Lower lobe of right lung (tissue), 2 donors: Measurements from ENCODE around the gene HEG1. TPM values are rescaled to one million over a fixed set of nuclear protein-coding genes. Genes with fewer than 3 reads are reported as not detected.

Experiments
- ATAC-seq, 2 donors: fragments of 200-7000 bp; cut with Tn5 transposase; one replicate each; pipeline ENCODE4 v1.9.1; 2020 to 2022; ENCODE audit warnings: mild to moderate bottlenecking in 2 of 2, moderate library complexity in 2 of 2
- DNase-seq: peaks from one replicate; pipeline ENCODE4 v3.0.0-alpha.2; 2020
- H3K27ac ChIP-seq: fragments of 200-600 bp; one replicate; pipeline ENCODE4 v1.8.0; 2022
- H3K27me3 ChIP-seq: fragments of 200-600 bp; one replicate; pipeline ENCODE4 v1.8.0; 2022; ENCODE audit warnings: low read depth
- H3K36me3 ChIP-seq: fragments of 200-600 bp; one replicate; pipeline ENCODE4 v1.8.0; 2022; ENCODE audit warnings: mild to moderate bottlenecking
- H3K4me1 ChIP-seq: fragments of 200-600 bp; one replicate; pipeline ENCODE4 v1.8.0; 2022
- H3K4me3 ChIP-seq: fragments of 200-600 bp; one replicate; pipeline ENCODE4 v1.8.0; 2022; ENCODE audit warnings: mild to moderate bottlenecking
- H3K9me3 ChIP-seq: fragments of 200-600 bp; one replicate; pipeline ENCODE4 v1.8.0; 2022
- intact Hi-C: fragments of 100-400 bp; cut with DNase I; formaldehyde crosslinking; loops from one replicate; pipeline ENCODE4 v1.11.0; 2022
- total RNA-seq: library from RNA; stranded (reverse); fragmentation: NEBNext Ultra II Directional; extraction: Animal tissue kit (Norgen Biotek cat#: 25700); gene quantifications from one replicate; pipeline ENCODE4 v1.2.1, GENCODE V29; 2021
- TF ChIP-seq, protein P1 (sequence below): fragments of 200-600 bp; IDR thresholded peaks from one replicate; pipeline ENCODE4 v1.8.0; 2022; ENCODE audit warnings: antibody characterized with exemption, mild to moderate bottlenecking
- donor health status: DM: no; HTN: yes; CAD: no; lungs with severe emphysema.

Gene HEG1
- total RNA-seq, 1 donor from 2014 or later, result 157 TPM

DNA sequence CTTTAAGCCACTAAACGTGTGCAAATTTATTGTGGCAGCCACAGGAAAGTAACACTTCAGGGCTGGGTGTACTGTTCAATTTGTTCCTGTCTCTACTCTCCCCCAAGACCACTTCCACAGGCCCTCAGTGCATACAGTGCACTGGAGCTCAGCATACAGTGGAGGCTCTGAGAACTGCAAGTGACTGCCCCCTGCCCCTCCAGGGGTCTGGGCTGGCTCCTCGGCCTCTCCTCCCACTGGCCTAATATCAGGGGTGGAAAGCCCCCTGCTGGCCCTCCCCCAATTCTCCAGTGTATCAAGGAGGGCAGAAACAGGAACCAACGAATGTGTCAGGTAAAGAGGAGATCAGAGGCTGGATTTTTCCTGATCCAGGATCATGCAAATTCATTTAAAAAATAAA lies 19.9 kb upstream of the HEG1 start:
- ATAC-seq, result peak in 1 of 2 donors; percentile 18

DNA sequence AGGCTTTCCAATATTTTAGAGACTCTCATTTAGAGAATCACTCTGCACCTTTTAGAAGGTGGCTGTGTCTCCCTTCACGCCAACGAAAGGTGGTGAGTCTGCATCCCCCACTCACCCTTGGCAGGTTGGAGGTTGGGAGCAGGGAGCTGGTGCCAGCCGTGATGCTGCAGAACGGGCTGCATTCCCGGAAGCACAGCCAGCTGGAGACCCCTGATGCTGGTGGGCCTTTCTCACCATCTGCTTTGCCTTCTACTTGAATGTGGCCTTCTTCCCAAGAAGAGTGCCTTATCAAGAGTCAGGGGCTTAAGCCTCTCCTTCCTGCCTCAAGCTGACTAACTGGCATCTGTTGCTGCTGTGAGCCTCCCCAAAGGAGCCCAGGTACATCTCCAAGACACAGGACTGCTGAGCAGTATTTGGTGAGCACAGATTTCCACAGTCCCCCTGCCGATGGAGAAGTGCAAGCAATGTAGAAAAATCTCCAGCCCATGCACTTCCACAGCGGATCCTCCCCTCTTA lies 17.7 kb upstream of the HEG1 start:
- H3K9me3 ChIP-seq, result no peaks in the 10 kb centered on the region
- no peaks in the 10 kb centered on the region for H3K27me3 ChIP-seq
- H3K36me3 ChIP-seq, result no peaks in the 10 kb centered on the region
- ATAC-seq (no peak), DNase-seq (no peak)
- TF ChIP-seq, protein P1, sequence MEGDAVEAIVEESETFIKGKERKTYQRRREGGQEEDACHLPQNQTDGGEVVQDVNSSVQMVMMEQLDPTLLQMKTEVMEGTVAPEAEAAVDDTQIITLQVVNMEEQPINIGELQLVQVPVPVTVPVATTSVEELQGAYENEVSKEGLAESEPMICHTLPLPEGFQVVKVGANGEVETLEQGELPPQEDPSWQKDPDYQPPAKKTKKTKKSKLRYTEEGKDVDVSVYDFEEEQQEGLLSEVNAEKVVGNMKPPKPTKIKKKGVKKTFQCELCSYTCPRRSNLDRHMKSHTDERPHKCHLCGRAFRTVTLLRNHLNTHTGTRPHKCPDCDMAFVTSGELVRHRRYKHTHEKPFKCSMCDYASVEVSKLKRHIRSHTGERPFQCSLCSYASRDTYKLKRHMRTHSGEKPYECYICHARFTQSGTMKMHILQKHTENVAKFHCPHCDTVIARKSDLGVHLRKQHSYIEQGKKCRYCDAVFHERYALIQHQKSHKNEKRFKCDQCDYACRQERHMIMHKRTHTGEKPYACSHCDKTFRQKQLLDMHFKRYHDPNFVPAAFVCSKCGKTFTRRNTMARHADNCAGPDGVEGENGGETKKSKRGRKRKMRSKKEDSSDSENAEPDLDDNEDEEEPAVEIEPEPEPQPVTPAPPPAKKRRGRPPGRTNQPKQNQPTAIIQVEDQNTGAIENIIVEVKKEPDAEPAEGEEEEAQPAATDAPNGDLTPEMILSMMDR, result no peak
- no peak overlapping the region for H3K4me3 ChIP-seq
- intact Hi-C loops, result no loop called here
- H3K4me1 ChIP-seq, result no peaks in the 10 kb centered on the region
- H3K27ac ChIP-seq, result no peak overlapping the region

More for the DNA sequence above, 19.9 kb upstream of the HEG1 start:
- Histone ChIP-seq H3K27me3 (no peaks in the 10 kb centered on the region), H3K4me3 (no peak overlapping the region), H3K36me3 (no peaks in the 10 kb centered on the region), H3K27ac (no peak overlapping the region), H3K4me1 (no peaks in the 10 kb centered on the region), H3K9me3 (no peaks in the 10 kb centered on the region)
- TF ChIP-seq, protein P1, result no peak
- intact Hi-C loops, result no loop called here
- DNase-seq, result no peak

DNA sequence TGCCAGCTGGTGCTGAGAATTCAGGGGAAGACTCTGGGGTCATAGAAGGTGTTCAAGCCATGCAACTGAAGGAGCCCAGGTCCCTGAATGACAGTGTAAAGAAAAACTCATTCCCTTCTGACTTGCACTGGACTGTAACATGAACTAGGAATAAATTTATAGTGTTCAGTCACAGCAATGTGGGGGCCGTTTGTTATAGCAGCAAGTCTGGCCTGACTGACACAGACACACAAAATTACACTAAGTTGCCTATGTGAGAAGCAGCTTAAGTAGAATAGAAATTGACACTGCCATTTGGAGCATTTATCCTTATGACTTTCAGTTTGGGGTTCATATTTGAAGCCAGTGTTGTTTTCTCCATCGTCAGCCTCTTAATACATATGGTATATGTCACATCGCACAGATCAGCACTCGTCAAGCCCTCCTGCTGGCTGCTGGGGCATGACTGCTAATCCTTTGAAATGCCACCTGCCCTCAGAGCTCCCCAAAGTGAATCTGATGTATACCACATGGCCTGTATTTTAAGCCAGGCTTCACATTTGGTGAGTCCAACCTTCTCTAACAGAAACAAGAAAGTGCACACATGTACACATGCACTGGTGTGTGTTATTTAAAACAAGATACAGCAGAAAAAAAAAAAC lies 17.1 kb upstream of the HEG1 start:
- Histone ChIP-seq H3K36me3 (no peaks in the 10 kb centered on the region), H3K27me3 (no peaks in the 10 kb centered on the region), H3K9me3 (no peaks in the 10 kb centered on the region), H3K27ac (no peak overlapping the region), H3K4me3 (no peak overlapping the region), H3K4me1 (no peaks in the 10 kb centered on the region)
- intact Hi-C loops, result no loop called here
- ATAC-seq, result peak in 1 of 2 donors; percentile 46
- TF ChIP-seq, protein P1, result no peak
- DNase-seq, result no peak

DNA sequence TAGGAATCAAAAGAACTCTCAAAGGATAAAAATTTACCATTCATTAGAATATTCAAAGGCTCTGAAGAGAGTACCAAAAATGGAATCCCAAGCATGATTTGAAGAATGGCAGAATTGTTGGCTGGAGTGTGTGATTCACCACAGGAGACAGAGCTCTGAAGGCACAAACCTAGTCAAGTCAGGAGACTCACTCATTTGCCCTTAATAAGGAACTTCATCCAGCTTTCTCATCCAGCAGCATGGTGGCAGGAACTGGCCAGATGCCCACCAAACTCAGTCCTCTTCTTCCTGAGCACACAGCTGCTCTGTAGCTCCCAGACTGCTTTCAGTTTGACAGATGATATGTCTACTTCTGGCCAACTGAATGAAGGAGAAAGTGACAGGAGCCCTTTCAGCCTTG lies 16.5 kb upstream of the HEG1 start:
- no peak overlapping the region for H3K27ac ChIP-seq
- no peaks in the 10 kb centered on the region for H3K36me3 ChIP-seq
- no peak overlapping the region for H3K4me3 ChIP-seq
- TF ChIP-seq, protein P1, result no peak
- DNase-seq (no peak), ATAC-seq (no peak)
- intact Hi-C loops, result no loop called here
- H3K4me1 ChIP-seq, result no peaks in the 10 kb centered on the region
- H3K27me3 ChIP-seq, result no peaks in the 10 kb centered on the region
- H3K9me3 ChIP-seq, result no peaks in the 10 kb centered on the region

DNA sequence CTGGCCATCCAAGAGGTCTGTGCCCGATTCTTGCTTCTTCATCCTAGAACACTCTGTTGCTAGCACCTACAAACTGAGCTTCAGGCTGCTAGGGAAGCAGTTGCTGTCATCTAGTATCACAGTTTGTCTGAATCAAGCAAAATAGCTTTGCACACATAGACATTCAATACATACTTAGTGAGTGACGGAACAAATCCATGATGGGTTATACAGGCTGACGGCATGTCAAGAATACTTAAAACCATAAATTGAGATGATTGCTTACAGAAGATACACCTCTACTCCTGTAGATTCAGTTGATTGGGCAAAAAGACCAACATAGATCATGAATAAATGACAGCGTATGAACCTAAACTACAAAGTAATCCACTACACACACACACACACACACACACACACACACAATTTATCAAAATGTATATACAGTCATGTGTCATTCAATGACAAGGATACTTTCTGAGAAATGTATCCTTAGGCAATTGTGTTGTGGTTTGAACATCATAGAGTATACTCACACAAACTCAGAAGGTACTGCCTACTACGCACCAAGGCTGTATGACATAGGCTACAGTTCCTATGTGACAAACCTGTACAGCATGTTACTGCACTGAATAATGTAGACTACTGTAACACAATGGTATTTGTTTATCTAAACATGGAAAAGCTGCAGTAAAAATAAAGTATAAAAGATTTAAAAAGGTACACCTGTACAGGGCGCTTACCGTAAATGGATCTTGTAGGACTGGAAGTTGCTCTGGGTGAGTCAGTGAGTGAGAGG lies 14.4 kb upstream of the HEG1 start:
- no peaks in the 10 kb centered on the region for H3K9me3 ChIP-seq
- no peak overlapping the region for H3K27ac ChIP-seq
- ATAC-seq (no peak), DNase-seq (no peak)
- H3K27me3 ChIP-seq, result no peaks in the 10 kb centered on the region
- intact Hi-C loops, result no loop called here
- no peaks in the 10 kb centered on the region for H3K4me1 ChIP-seq
- TF ChIP-seq, protein P1, result no peak
- no peaks in the 10 kb centered on the region for H3K36me3 ChIP-seq
- no peak overlapping the region for H3K4me3 ChIP-seq
